H54 (cell line): Measurements from ENCODE around the gene FAM149A.

Source experiments
- DNase-seq: peaks from one replicate; pipeline ENCODE4 v3.0.0; 2011; ENCODE audit warnings: low spot score, mixed read lengths; ENCODE audit not compliant: insufficient read length
- FAIRE-seq: peaks from 3 replicates; lab custom pipeline; 2011; peaks lifted over from hg19 to GRCh38; lab: Jason Lieb, UNC
- POLR2A ChIP-seq: IDR thresholded peaks from 2 replicates; pipeline ENCODE4 v1.6.1; 2011; ENCODE audit warnings: low read depth, mild to moderate bottlenecking, low read length

The FAM149A gene

GRCh38 chr4:186131935-186132334 lies 27.4 kb downstream of the FAM149A start:
- TF ChIP-seq POLR2A = no peak
- DNase-seq = no peak
- FAIRE-seq = no peak

DNA sequence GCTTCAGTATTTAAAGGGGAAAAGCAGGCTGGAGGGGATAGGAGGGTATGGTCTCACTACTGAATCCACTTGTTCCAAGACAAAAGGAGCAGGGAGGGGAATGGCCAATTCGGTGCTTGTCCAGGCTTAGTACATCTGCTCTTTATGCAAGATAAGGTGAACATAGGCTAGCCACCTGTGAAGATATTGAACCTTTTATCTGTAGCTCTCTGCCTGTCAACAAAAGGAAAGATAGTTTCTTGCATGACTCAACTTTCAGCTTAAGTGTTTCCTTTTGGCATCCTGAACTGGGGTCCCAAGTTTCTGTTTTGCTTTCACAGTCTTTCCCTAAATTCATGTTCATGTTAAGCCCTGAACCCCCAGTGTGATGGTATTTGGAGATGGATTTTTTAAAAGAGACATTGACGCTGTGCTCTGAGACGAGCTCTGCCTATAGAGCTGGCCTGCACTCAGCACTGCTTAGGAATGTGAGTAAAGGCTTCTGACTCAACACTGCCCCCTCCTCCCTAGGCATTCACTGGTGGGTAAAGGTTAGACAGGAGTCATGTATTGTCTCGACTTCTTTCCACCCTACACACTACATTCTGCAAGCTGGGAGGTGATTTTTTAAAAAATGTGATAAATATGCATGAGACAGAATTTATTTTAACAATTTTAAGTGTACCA lies 28.2 kb downstream of the FAM149A start:
- DNase-seq (no peak), FAIRE-seq (no peak)
- TF ChIP-seq POLR2A = no peak

DNA sequence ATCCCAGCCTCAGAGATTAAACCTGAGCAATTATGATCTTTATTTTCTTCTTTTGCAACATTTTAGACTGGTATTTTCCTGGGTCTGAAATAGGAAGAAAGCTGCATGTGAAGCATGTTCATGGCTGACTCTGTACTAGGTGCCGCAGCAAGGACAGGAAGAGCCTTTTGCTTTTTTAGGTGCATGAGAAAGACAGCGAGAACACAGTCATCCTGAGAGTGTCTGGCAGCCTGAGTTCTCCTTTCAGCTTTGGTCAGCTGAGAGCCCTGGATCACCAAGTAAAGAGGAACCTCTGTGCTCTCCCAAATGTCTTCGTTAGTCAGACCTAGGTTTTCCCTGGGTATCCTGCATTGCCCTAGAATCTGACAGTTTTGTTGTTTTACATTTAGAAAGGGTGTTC lies 29.8 kb downstream of the FAM149A start:
- TF ChIP-seq POLR2A = no peak
- FAIRE-seq = no peak
- no peak for DNase-seq

DNA sequence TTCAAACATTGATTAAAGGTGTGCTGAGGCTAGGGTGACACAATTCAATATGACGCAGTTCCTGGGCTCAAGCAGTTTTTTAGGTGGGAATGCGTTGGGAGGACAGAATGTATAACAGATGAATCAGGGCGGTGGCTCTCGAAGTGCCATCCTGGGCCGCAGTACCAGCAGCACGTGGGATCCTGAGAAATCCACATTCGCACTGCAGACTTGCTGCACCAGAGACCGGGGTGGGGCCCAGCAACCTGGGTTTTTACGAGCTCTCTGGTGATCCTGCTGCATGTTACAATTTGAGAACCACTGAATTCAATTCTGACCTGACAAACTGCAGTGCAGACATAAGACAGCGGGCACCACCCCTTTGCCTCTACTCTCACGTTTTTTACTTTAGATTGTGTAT lies 30.4 kb downstream of the FAM149A start:
- FAIRE-seq (no peak), DNase-seq (no peak)
- no peak for TF ChIP-seq POLR2A

DNA sequence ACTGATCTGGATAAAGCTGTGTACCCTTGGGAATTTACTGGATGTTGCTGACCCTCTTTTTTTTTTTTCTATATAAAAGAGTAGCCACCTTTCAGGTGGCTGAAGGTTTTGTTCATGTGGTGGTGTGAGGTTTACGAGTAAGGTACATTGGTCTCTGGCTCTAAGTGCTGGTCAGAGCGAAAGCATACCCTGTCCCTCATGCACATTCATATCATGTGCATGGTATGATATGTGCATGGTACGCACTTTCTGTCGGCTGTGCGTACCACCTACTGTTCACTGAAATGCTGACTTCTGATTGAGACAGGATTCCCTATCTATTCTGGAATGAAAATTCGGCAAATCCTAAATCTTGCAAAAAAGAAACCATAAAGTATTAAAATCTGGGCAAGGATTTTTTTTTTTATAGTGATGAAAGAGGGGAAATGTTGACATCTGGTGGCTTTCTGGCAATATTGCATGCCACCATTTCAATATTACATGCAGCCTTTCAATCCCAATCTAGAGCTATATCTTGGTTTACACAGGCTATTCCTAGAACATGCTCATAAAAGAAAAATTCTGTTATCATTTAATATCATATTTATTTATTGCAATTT lies 32.8 kb downstream of the FAM149A start:
- TF ChIP-seq POLR2A = no peak
- DNase-seq (no peak), FAIRE-seq (no peak)

DNA sequence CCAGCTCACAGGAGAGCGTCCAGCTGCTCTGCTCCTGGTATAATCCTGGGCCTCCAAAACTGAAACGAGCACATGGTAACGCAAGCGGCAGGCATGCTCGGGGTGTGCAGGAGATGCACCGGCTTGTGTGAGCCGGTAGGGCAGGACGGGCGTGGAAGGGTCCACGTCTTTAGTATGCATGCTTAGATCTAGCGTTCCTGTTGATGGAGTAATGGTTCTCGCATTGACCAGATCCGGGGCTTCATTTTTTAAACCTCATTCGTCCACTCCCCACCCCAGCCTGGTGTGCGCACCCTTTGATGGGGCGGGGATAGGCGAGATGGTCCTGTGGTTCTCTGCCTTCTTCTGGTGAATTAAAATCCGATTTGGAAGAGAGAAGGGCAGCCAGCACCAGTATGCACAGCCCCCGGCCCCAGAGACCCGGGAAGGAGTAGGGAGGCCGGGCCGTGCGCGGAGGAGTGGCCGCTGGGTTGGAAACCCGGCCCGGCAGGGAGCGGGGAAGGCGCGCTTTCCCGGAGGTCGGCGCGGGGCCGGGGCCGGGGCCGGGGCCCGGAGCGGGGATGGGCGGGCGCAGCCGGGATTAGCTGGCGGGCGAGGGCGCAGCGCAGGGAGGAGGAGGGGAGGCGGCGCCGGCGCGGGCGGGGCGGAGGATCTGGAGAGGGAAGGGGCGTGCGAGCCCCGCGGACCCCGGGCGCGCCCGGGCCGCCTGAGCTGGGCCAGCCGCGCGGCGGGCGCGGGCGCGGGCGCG lies 39.9 kb downstream of the FAM149A start:
- DNase-seq (peak; percentile 10), FAIRE-seq (no peak)

GRCh38 chr4:186144946-186145569 lies 40.6 kb downstream of the FAM149A start:
- peak; percentile 7; the same call in 1 of the 2 replicates for TF ChIP-seq POLR2A
- FAIRE-seq = no peak
- peak; percentile 41 for DNase-seq

More for the DNA sequence above, 39.9 kb downstream of the FAM149A start:
- 0 out of 2 replicates have a peak, but pooled peaks have one; percentile 3 for TF ChIP-seq POLR2A

DNA sequence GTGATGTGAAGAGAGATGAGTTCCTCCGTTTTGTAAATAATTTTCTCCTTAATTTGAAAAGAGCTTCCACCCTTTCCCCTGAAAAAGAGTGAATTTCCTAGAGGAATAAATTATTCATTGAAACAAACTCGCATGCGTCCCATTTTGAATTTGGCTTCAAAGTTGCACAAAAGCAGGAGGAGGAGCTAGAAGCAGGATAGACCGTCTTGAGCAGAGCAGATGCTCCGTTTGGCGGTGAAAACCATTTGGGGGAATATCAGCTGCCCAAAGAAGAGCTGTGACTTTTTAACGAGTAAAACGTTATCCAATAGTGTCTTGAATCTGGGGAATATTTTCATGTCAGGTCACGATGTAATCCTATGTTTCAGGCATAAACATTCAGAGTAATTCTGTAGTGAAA lies 42.0 kb downstream of the FAM149A start:
- TF ChIP-seq POLR2A = no peak
- FAIRE-seq (no peak), DNase-seq (no peak)

GRCh38 chr4:186148336-186148975 lies 44.0 kb downstream of the FAM149A start:
- DNase-seq (no peak), FAIRE-seq (no peak)
- no peak for TF ChIP-seq POLR2A

- TF ChIP-seq POLR2A = no peak
- DNase-seq = peak; percentile 35
- FAIRE-seq = no peak
These were observed 45.4 kb downstream of the FAM149A start for GRCh38 chr4:186149872-186150271.

DNA sequence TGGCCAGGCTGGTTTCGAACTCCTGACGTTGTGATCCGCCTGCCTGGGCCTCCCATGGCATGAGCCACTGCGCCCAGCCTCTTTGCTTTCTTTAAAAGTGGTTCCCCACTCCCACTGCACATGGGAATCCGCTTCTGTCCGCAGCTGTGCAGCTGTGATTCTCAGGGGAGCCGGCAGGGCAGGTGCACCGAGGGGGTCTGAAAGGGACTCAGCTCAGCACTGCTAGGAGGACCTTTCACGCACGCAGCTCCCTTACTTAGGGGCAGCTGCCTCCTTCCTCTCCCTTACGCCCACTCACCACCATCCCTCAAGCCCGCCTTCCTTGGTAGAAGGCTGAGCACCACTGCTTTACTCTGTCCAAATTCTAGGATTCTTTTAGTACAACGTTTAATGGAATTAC lies 46.4 kb downstream of the FAM149A start:
- no peak for DNase-seq
- no peak for FAIRE-seq
- no peak for TF ChIP-seq POLR2A

- FAIRE-seq (no peak), DNase-seq (no peak)
- no peak for TF ChIP-seq POLR2A
These were observed 47.0 kb downstream of the FAM149A start for GRCh38 chr4:186151499-186151898.

DNA sequence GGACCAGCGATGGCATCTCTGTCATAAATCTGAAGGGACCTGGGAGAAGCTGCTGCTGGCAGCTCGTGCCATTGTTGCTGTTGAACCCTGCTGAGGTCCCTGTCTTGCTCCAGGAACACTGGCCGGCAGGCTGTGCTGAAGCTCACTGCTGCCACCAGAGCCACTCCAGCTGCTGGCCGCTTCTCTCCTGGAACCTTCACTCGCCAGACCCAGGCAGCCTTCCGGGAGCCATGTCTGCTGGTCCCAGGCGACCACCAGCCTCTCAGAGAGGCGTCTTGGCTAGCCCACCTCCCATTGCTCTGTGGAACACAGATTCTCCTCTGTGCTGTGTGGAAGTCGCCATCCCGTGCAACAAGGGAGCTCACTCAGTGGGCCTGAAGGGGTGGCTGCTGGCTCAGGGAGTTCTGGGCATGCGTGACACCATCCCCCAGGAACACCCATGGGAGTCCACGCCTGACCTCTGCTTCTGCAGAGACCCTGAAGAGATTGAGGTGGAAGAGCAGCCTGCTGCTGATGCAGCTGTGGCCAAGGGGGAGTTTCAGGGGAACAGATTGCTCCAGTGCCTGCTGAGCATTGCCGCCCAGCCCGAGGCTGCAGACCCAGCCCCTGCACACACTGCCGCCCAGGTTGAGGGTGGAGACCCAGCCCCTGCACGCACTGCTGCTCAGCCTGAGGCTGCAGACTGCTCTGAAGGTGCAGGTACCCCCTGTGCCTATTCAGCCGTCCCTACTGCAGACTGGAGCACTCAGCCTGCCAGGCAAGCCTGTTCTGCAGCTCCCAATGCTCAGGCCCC lies 53.7 kb downstream of the FAM149A start:
- no peak for DNase-seq
- FAIRE-seq = no peak
- TF ChIP-seq POLR2A = no peak
